ENCODE data around the gene RPL39L. TPM values are rescaled to one million over a fixed set of nuclear protein-coding genes. Genes with fewer than 3 reads are reported as not detected.

Gene RPL39L
- total and polyA plus RNA-seq, 2 of the 4 experiments (the other 2 are of a cell fraction): 18.1 to 34.6 TPM

GRCh38 chr3:187110156-187110555, 29.1 kb downstream of the RPL39L start:
- Histone ChIP-seq H3K14ac (replicated peaks; ENCODE audit: low read depth, low read length) (no peak overlapping the region), H2BK120ac (ENCODE audit: low read depth, low read length) (no peak overlapping the region), H2BK5ac (ENCODE audit: low read depth, low read length, poor library complexity, severe bottlenecking) (no peak overlapping the region), H3K9me1 (ENCODE audit: insufficient read depth, low read length) (no peaks in the 10 kb centered on the region), H3K9ac (ENCODE audit: low read depth, low read length) (no peak overlapping the region), H2AK5ac (ENCODE audit: low read depth, low read length) (no peak overlapping the region), H2AFZ (replicated peaks; ENCODE audit: low read length, poor library complexity) (no peak overlapping the region), H4K91ac (ENCODE audit: insufficient read depth, low read depth, low read length) (no peak overlapping the region), H3K4me3 (ENCODE audit: insufficient read depth, low read depth, low read length) (no peak overlapping the region), H4K5ac (ENCODE audit: low read depth, low read length) (no peak overlapping the region), H3K4ac (ENCODE audit: low read depth, low read length) (no peak overlapping the region), H3K9me3 (ENCODE audit: control insufficient read depth, insufficient read depth, low read length) (no peaks in the 10 kb centered on the region), H3K79me1 (ENCODE audit: low read depth in 1 of 2, low read length in 2 of 2) (no peaks in the 10 kb centered on the region; a peak in 1 of 4 replicates), H3K36me3 (ENCODE audit: control insufficient read depth, insufficient read depth, low read length) (no peaks in the 10 kb centered on the region), H4K8ac (ENCODE audit: low read depth in 2 of 2, low read length in 2 of 2) (no peak overlapping the region), H3K27ac (ENCODE audit: insufficient read depth, low read length) (no peak overlapping the region), H2BK20ac (ENCODE audit: low read depth, low read length) (no peak overlapping the region), H2BK15ac (ENCODE audit: low read depth, low read length) (no peak overlapping the region), H2AK9ac (replicated peaks; ENCODE audit: low read depth, low read length, poor library complexity) (no peak overlapping the region), H3K4me1 (ENCODE audit: control insufficient read depth, insufficient read depth, low read length) (no peaks in the 10 kb centered on the region), H3K56ac (ENCODE audit: extremely low read depth, insufficient read depth, low read length) (no peak overlapping the region), H3K23ac (ENCODE audit: low read depth, low read length) (no peak overlapping the region), H4K20me1 (ENCODE audit: insufficient read depth, low read length) (no peaks in the 10 kb centered on the region), H3K27me3 (ENCODE audit: control insufficient read depth, insufficient read depth, low read length) (no peaks in the 10 kb centered on the region), H3K4me2 (ENCODE audit: low read depth, low read length) (no peak overlapping the region), H3K18ac (ENCODE audit: low read depth, low read length) (no peak overlapping the region)
- ChIA-PET POLR2A (ENCODE audit: unreplicated experiment) (no interaction called here), CTCF (interaction anchor here (0.6 to 0.8 kb wide), 2 partner anchors 8 to 55 kb away, joined by 4 to 9 read pairs; no protein-coding TSS in a partner anchor)
- no peak for ATAC-seq (ENCODE audit: low read depth)
- no peak for TF ChIP-seq FOS (IDR thresholded peaks at IDR 0.05; ENCODE audit: low read depth, low read length)
- no peak for TF ChIP-seq POLR2A (IDR thresholded peaks at IDR 0.05; ENCODE audit: low read depth, low read length)
- no peak for TF ChIP-seq SMC3 (IDR thresholded peaks at IDR 0.05; ENCODE audit: low read depth, low read length)
- TF ChIP-seq NFE2L2 (IDR thresholded peaks at IDR 0.05; ENCODE audit: low read depth, low read length): no peak
- no peak for TF ChIP-seq RFX5 (IDR thresholded peaks at IDR 0.05; ENCODE audit: low read depth, low read length)
- no peak for TF ChIP-seq MAFK (IDR thresholded peaks at IDR 0.05; ENCODE audit: low read depth, low read length)
- TF ChIP-seq MXI1 (IDR thresholded peaks at IDR 0.05; ENCODE audit: borderline replicate concordance, low read depth, low read length): no peak
- TF ChIP-seq RCOR1 (IDR thresholded peaks at IDR 0.05; ENCODE audit: insufficient replicate concordance, low read length): no peak
- TF ChIP-seq RAD21 (IDR thresholded peaks at IDR 0.05; ENCODE audit: low read length): no peak
- no peak for TF ChIP-seq MAZ (IDR thresholded peaks at IDR 0.05; ENCODE audit: borderline replicate concordance, low read depth, low read length)
- no peak for TF ChIP-seq USF2 (IDR thresholded peaks at IDR 0.05; ENCODE audit: low read depth, low read length)
- no peak for TF ChIP-seq ELK1 (IDR thresholded peaks at IDR 0.05; ENCODE audit: borderline replicate concordance, low read depth, low read length)
- TF ChIP-seq BHLHE40 (IDR thresholded peaks at IDR 0.05; ENCODE audit: low read depth, low read length): no peak
- TF ChIP-seq CHD1 (IDR thresholded peaks at IDR 0.05; ENCODE audit: low read depth, low read length): no peak
- no peak for TF ChIP-seq CEBPB (IDR thresholded peaks at IDR 0.05; ENCODE audit: low read depth, low read length)
- no peak for TF ChIP-seq CTCF (conservative IDR thresholded peaks at IDR 0.05; ENCODE audit: low read depth, low read length)
- no CpG with 5 or more reads among the region's 1 CpG for WGBS, 2 experiments (ENCODE audit: extremely low coverage in 2 of 2, insufficient read length in 1 of 2)
- no TSS peak for BruUV-seq (replicated peaks)
- intact Hi-C loops (cut with micrococcal nuclease): loop anchor here (5.0 kb wide), 2 partner anchors 207 to 263 kb away; no protein-coding TSS in a partner anchor
- dilution Hi-C loops (cut with HindIII; ENCODE audit: low sequenced_read_pairs, unreplicated experiment): no loop called here
- in situ Hi-C loops (cut with MboI; ENCODE audit: low sequenced_read_pairs): no loop called here
- DNase-seq: no peak

All from IMR-90 (cell line).